HepG2 (cell line): Measurements from ENCODE around the gene TGFA. TPM values are rescaled to one million over a fixed set of nuclear protein-coding genes. Genes with fewer than 3 reads are reported as not detected.

Experiments
- AKAP8 ChIP-seq: sonication (generic); formaldehyde crosslinking; IDR thresholded peaks from 2 replicates; pipeline ENCODE4 v1.5.1; 2020; ENCODE audit warnings: mild to moderate bottlenecking, missing genetic modification reagents
- CERS6 ChIP-seq: sonication (generic); formaldehyde crosslinking; IDR thresholded peaks from 2 replicates; pipeline ENCODE4 v1.5.0; 2020; ENCODE audit warnings: missing genetic modification reagents
- DMAP1 ChIP-seq: IDR thresholded peaks from 2 replicates; pipeline ENCODE4 v1.6.1; 2016
- EP300 ChIP-seq, 3 experiments: sonication (generic) in 1 of 3; formaldehyde crosslinking in 1 of 3; IDR thresholded peaks; 2 replicates each; pipeline versions ENCODE4 v1.5.1 to v1.6.1; 2011 to 2020; ENCODE audit warnings: low read depth in 2 of 3, low read length in 2 of 3, borderline replicate concordance in 1 of 3, improper control_type of control experiment in 1 of 3, mild to moderate bottlenecking in 1 of 3, missing genetic modification reagents in 1 of 3, moderate library complexity in 1 of 3
- HDAC2 ChIP-seq: sonication (generic); formaldehyde crosslinking; IDR thresholded peaks from 2 replicates; pipeline ENCODE4 v1.4.0; 2020; ENCODE audit warnings: missing genetic modification reagents
- HMGXB3 ChIP-seq: sonication (generic); formaldehyde crosslinking; IDR thresholded peaks from 2 replicates; pipeline ENCODE4 v1.4.0; 2020; ENCODE audit warnings: missing genetic modification reagents, borderline replicate concordance
- ISL2 ChIP-seq: sonication (generic); formaldehyde crosslinking; IDR thresholded peaks from 2 replicates; pipeline ENCODE4 v1.5.0; 2020; ENCODE audit warnings: missing genetic modification reagents
- NFYB ChIP-seq: sonication (generic); formaldehyde crosslinking; IDR thresholded peaks from 2 replicates; pipeline ENCODE4 v1.4.0; 2020; ENCODE audit warnings: missing genetic modification reagents
- NR2F1 ChIP-seq, 2 experiments: fragments of 450-650 bp in 1 of 2; formaldehyde crosslinking in 1 of 2; IDR thresholded peaks; 2 replicates each; pipeline versions ENCODE4 v1.5.0 to v1.6.1; 2016 to 2020; ENCODE audit warnings: mild to moderate bottlenecking in 1 of 2, missing compliant biosample characterization in 1 of 2, missing genetic modification reagents in 1 of 2, moderate library complexity in 1 of 2
- POGK ChIP-seq: sonication (generic); formaldehyde crosslinking; conservative IDR thresholded peaks from 2 replicates; pipeline ENCODE4 v1.8.0; 2022; ENCODE audit warnings: mild to moderate bottlenecking, moderate library complexity, missing genetic modification reagents
- RBFOX2 ChIP-seq: fragments of 200-400 bp; formaldehyde crosslinking; IDR thresholded peaks from 2 replicates; pipeline ENCODE4 v1.6.1; 2017; ENCODE audit warnings: low read depth, mild to moderate bottlenecking, low read length
- SP4 ChIP-seq: sonication (generic); formaldehyde crosslinking; IDR thresholded peaks from 2 replicates; pipeline ENCODE4 v1.8.1; 2023; ENCODE audit warnings: mild to moderate bottlenecking, missing genetic modification reagents
- THYN1 ChIP-seq: sonication (generic); formaldehyde crosslinking; IDR thresholded peaks from 2 replicates; pipeline ENCODE4 v1.8.1; 2023; ENCODE audit warnings: low read depth, mild to moderate bottlenecking, moderate library complexity, missing genetic modification reagents, borderline replicate concordance
- ZMYM2 ChIP-seq: sonication (generic); formaldehyde crosslinking; IDR thresholded peaks from 2 replicates; pipeline ENCODE4 v1.8.0; 2022; ENCODE audit warnings: mild to moderate bottlenecking, missing genetic modification reagents
- ZNF160 ChIP-seq: sonication (generic); formaldehyde crosslinking; IDR thresholded peaks from 2 replicates; pipeline ENCODE4 v1.8.0; 2022; ENCODE audit warnings: mild to moderate bottlenecking, inconsistent platforms, missing genetic modification reagents
- ZNF20 ChIP-seq: sonication (generic); formaldehyde crosslinking; IDR thresholded peaks from 2 replicates; pipeline ENCODE4 v1.4.0; 2020; ENCODE audit warnings: mild to moderate bottlenecking, moderate library complexity, missing genetic modification reagents
- ZNF329 ChIP-seq: sonication (generic); formaldehyde crosslinking; IDR thresholded peaks from 2 replicates; pipeline ENCODE4 v1.9.0; 2021; ENCODE audit warnings: low read depth, mild to moderate bottlenecking, missing genetic modification reagents
- ZNF501 ChIP-seq: sonication (generic); formaldehyde crosslinking; IDR thresholded peaks from 2 replicates; pipeline ENCODE4 v1.5.1; 2020; ENCODE audit warnings: mild to moderate bottlenecking, moderate library complexity, missing genetic modification reagents
- ZNF546 ChIP-seq: sonication (generic); formaldehyde crosslinking; conservative IDR thresholded peaks from 2 replicates; pipeline ENCODE4 v1.8.1; 2023; ENCODE audit warnings: mild to moderate bottlenecking, missing genetic modification reagents
- ZNF713 ChIP-seq: sonication (generic); formaldehyde crosslinking; IDR thresholded peaks from 2 replicates; pipeline ENCODE4 v1.4.0; 2020; ENCODE audit warnings: mild to moderate bottlenecking, missing genetic modification reagents
- ZNF747 ChIP-seq: sonication (generic); formaldehyde crosslinking; IDR thresholded peaks from 2 replicates; pipeline ENCODE4 v1.8.1; 2023; ENCODE audit warnings: missing genetic modification reagents, mild to moderate bottlenecking, borderline replicate concordance
- ZNF782 ChIP-seq: sonication (generic); formaldehyde crosslinking; IDR thresholded peaks from 2 replicates; pipeline ENCODE4 v1.4.0; 2020; ENCODE audit warnings: missing genetic modification reagents, mild to moderate bottlenecking, borderline replicate concordance
- polyA plus RNA-seq, 8 experiments: library from polyadenylated mRNA; depleted of rRNA in 3 of 8; stranded (reverse) in 7 of 8; unstranded in 1 of 8; fragments of >200 nt; fragmentation: Illumina TruSeq in 4 of 8; extraction: Trizol in 4 of 8; gene quantifications; 2 replicates each; pipeline versions ENCODE4 v1.2.1 to v1.2.3, GENCODE V29; 2011 to 2016; ENCODE audit warnings: low read depth in 4 of 8, missing spikeins in 1 of 8, mixed read lengths in 1 of 8; ENCODE audit not compliant: insufficient read depth in 1 of 8
- total RNA-seq, 5 experiments: library from RNA; depleted of rRNA; stranded (reverse); fragments of >200 nt; fragmentation: Illumina TruSeq; extraction: Trizol; gene quantifications; 2 replicates each; pipeline ENCODE4 v1.2.3, GENCODE V29; 2016; ENCODE audit warnings: low read depth in 1 of 5

TGFA gene
- total and polyA plus RNA-seq, 2 of the 13 experiments (the other 11 are each of a cell fraction or from before 2014, with no cell fraction given) = 7.8 to 15.3 TPM

- no peak for TF ChIP-seq HMGXB3
- no peak for TF ChIP-seq ZNF747 (CRISPR knock-in tag)
- peak; percentile 27; the same call in 1 of the 2 replicates for TF ChIP-seq ISL2 (CRISPR knock-in tag)
- no peak for TF ChIP-seq ZNF160 (CRISPR knock-in tag)
- TF ChIP-seq ZNF20 = no peak
- no peak for TF ChIP-seq SP4
- peak; percentile 42; the same call in 1 of the 2 replicates for TF ChIP-seq RBFOX2
- TF ChIP-seq POGK = 0 out of 2 replicates have a peak, but pooled peaks have one; percentile 62
- peak in 1 of 2 experiments; percentile 49; a peak in 1 of 4 replicates for TF ChIP-seq EP300 (IDR thresholded peaks at IDR 0.05; ENCODE audit: low read depth in 2 of 2, low read length in 2 of 2)
- TF ChIP-seq EP300 (CRISPR knock-in tag; IDR thresholded peaks at IDR 0.05; ENCODE audit: borderline replicate concordance) = no peak
- TF ChIP-seq CERS6 (CRISPR knock-in tag) = no peak
- no peak for TF ChIP-seq ZNF713 (CRISPR knock-in tag)
- TF ChIP-seq NFYB (CRISPR knock-in tag) = peak; percentile 60
- no peak for TF ChIP-seq ZNF546 (CRISPR knock-in tag)
- no peak for TF ChIP-seq ZMYM2
- no peak for TF ChIP-seq ZNF782
- peak; percentile 83 for TF ChIP-seq HDAC2 (CRISPR knock-in tag)
- TF ChIP-seq ZNF329 (CRISPR knock-in tag) = no peak
- no peak for TF ChIP-seq NR2F1 (CRISPR knock-in tag; IDR thresholded peaks at IDR 0.05)
- no peak for TF ChIP-seq AKAP8 (CRISPR knock-in tag)
- no peak for TF ChIP-seq THYN1
- TF ChIP-seq DMAP1 (CRISPR knock-in tag) = peak; percentile 57; the same call in 1 of the 2 replicates
- TF ChIP-seq ZNF501 (CRISPR knock-in tag) = peak; percentile 79
Measured at GRCh38 chr2:70557171-70557838, 3.7 kb upstream of the TGFA start (continued).
